Suprapubic skin (tissue), 4 donors: ENCODE results near the gene CALR. TPM values are rescaled to one million over a fixed set of nuclear protein-coding genes. Genes with fewer than 3 reads are reported as not detected.

Experiments
- DNase-seq, 2 donors: peaks; one replicate each; pipeline ENCODE4 v3.0.0-alpha.2; 2019; ENCODE audit warnings: low spot score in 2 of 2
- H3K27ac ChIP-seq: fragments of 200-600 bp; sonication (generic); one replicate; pipeline ENCODE4 v1.5.1; 2019
- H3K27me3 ChIP-seq: fragments of 200-600 bp; sonication (generic); one replicate; pipeline ENCODE4 v1.5.1; 2019
- H3K36me3 ChIP-seq: fragments of 200-600 bp; sonication (generic); one replicate; pipeline ENCODE4 v1.5.1; 2019
- H3K4me1 ChIP-seq: fragments of 200-600 bp; sonication (generic); one replicate; pipeline ENCODE4 v1.5.1; 2019
- H3K4me3 ChIP-seq: fragments of 200-600 bp; sonication (generic); one replicate; pipeline ENCODE4 v1.5.1; 2019; ENCODE audit warnings: mild to moderate bottlenecking
- H3K9me3 ChIP-seq: fragments of 200-600 bp; sonication (generic); one replicate; pipeline ENCODE4 v1.5.1; 2019
- EP300 ChIP-seq: sonication (generic); formaldehyde crosslinking; IDR thresholded peaks from one replicate; pipeline ENCODE4 v1.6.1; 2017; ENCODE audit warnings: antibody characterized with exemption
- POLR2A ChIP-seq, 2 donors: fragments of 450-650 bp; IDR thresholded peaks; one replicate each; pipeline ENCODE4 v1.6.1; 2017; ENCODE audit warnings: antibody characterized with exemption in 2 of 2, mild to moderate bottlenecking in 2 of 2, moderate library complexity in 2 of 2
- POLR2AphosphoS5 ChIP-seq, 3 donors: sonication (generic); formaldehyde crosslinking; IDR thresholded peaks; one replicate each; pipeline ENCODE4 v1.6.1; 2017; ENCODE audit warnings: antibody characterized with exemption in 3 of 3
- WGBS: methylation state at CpG from one replicate; pipeline ENCODE4 v1.1.5; 2018; 5-methylcytosine and 5-hydroxymethylcytosine counted together
- total RNA-seq, 4 donors: library from RNA; depleted of rRNA; stranded (reverse); fragments of >200 nt; gene quantifications; one replicate each; pipeline ENCODE4 v1.1.0, GENCODE V29; 2016
- TF ChIP-seq, protein P1 (sequence below), 2 donors: fragments of 200-600 bp in 1 of 2; fragments of 450-650 bp in 1 of 2; sonication (generic) in 1 of 2; IDR thresholded peaks; one replicate each; pipeline ENCODE4 v1.5.1; 2016 to 2019; ENCODE audit warnings: antibody characterized with exemption in 2 of 2, mild to moderate bottlenecking in 1 of 2, moderate library complexity in 1 of 2

The CALR gene
- total RNA-seq, 4 donors from 2014 or later: 131 to 285 (median 237) TPM

GRCh38 chr19:12896460-12896859, 41.9 kb upstream of the CALR start:
- TF ChIP-seq, protein P1, sequence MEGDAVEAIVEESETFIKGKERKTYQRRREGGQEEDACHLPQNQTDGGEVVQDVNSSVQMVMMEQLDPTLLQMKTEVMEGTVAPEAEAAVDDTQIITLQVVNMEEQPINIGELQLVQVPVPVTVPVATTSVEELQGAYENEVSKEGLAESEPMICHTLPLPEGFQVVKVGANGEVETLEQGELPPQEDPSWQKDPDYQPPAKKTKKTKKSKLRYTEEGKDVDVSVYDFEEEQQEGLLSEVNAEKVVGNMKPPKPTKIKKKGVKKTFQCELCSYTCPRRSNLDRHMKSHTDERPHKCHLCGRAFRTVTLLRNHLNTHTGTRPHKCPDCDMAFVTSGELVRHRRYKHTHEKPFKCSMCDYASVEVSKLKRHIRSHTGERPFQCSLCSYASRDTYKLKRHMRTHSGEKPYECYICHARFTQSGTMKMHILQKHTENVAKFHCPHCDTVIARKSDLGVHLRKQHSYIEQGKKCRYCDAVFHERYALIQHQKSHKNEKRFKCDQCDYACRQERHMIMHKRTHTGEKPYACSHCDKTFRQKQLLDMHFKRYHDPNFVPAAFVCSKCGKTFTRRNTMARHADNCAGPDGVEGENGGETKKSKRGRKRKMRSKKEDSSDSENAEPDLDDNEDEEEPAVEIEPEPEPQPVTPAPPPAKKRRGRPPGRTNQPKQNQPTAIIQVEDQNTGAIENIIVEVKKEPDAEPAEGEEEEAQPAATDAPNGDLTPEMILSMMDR (IDR thresholded peaks at IDR 0.05): no peak
- TF ChIP-seq POLR2AphosphoS5 (IDR thresholded peaks at IDR 0.05) (no peak), POLR2A (IDR thresholded peaks at IDR 0.05) (no peak), EP300 (no peak)
- DNase-seq: no peak
- peaks cover 9% of the 10 kb centered on the region for H3K4me1 ChIP-seq
- H3K27me3 ChIP-seq: no peaks in the 10 kb centered on the region
- no peak overlapping the region for H3K4me3 ChIP-seq
- no peak overlapping the region for H3K27ac ChIP-seq
- WGBS: 100% methylated on average over 3 of the region's 17 CpGs
- peaks cover 53% of the 10 kb centered on the region for H3K36me3 ChIP-seq
- H3K9me3 ChIP-seq: no peaks in the 10 kb centered on the region

DNA sequence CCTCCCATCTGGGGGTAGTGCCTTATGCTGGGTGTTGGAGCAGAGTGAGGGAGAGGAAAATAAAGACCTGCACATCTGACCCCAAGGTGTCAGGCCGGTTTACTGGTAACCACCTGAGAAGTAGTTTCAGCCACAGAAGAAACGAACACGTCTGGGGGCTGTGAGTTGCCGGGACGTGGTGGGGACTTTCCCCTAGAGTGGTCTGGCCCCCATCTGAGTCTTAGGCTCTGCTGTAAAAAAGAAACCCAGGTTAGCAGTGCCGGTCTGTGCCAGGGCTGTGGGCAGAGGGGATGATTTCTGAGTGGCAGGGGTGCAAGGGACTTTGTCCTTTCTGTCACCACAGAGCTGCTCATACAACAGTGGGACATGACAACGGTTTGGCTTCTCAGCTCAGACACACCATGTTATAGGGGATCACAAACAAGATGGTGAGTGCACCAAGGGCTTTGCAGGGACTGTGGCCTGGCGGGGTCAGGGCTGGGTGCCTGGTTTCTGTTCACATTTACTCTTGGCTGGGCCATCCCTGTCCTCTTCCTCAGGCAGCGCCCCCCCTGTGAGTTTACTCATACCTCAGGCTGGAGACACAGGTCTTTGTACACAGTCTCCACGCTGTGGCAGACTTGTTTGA, 38.4 kb upstream of the CALR start:
- DNase-seq: no peak
- no peak overlapping the region for H3K27ac ChIP-seq
- 94% methylated on average over 10 of the region's 10 CpGs for WGBS
- peaks cover 39% of the 10 kb centered on the region for H3K36me3 ChIP-seq
- no peaks in the 10 kb centered on the region for H3K27me3 ChIP-seq
- no peak overlapping the region for H3K4me3 ChIP-seq
- no peaks in the 10 kb centered on the region for H3K4me1 ChIP-seq
- no peaks in the 10 kb centered on the region for H3K9me3 ChIP-seq
- no peak for TF ChIP-seq POLR2AphosphoS5 (IDR thresholded peaks at IDR 0.05)
- TF ChIP-seq POLR2A (IDR thresholded peaks at IDR 0.05): no peak
- TF ChIP-seq, protein P1 (IDR thresholded peaks at IDR 0.05): no peak
- TF ChIP-seq EP300: no peak

GRCh38 chr19:12907166-12907565, 31.2 kb upstream of the CALR start:
- 88% methylated on average over 9 of the region's 9 CpGs for WGBS
- no peak overlapping the region for H3K4me3 ChIP-seq
- no peaks in the 10 kb centered on the region for H3K36me3 ChIP-seq
- H3K27me3 ChIP-seq: no peaks in the 10 kb centered on the region
- peaks cover 4% of the 10 kb centered on the region for H3K4me1 ChIP-seq
- H3K27ac ChIP-seq: no peak overlapping the region
- DNase-seq: no peak
- no peak for TF ChIP-seq EP300
- TF ChIP-seq, protein P1 (IDR thresholded peaks at IDR 0.05): no peak
- TF ChIP-seq POLR2A (IDR thresholded peaks at IDR 0.05): no peak
- no peak for TF ChIP-seq POLR2AphosphoS5 (IDR thresholded peaks at IDR 0.05)
- no peaks in the 10 kb centered on the region for H3K9me3 ChIP-seq

- peak overlapping the region; percentile 83 for H3K27ac ChIP-seq
- H3K4me1 ChIP-seq: peaks cover 26% of the 10 kb centered on the region
- WGBS: 35% methylated on average over 4 of the region's 4 CpGs
- no peaks in the 10 kb centered on the region for H3K27me3 ChIP-seq
- H3K36me3 ChIP-seq: no peaks in the 10 kb centered on the region
- no peak for TF ChIP-seq EP300
- DNase-seq: no peak
- peak overlapping the region; percentile 33 for H3K4me3 ChIP-seq
- H3K9me3 ChIP-seq: no peaks in the 10 kb centered on the region
These were observed 25.8 kb upstream of the CALR start for GRCh38 chr19:12912571-12912970.

- TF ChIP-seq, protein P1 (IDR thresholded peaks at IDR 0.05): no peak
- TF ChIP-seq POLR2A (IDR thresholded peaks at IDR 0.05) (no peak), EP300 (no peak), POLR2AphosphoS5 (IDR thresholded peaks at IDR 0.05) (no peak)
- Histone ChIP-seq H3K4me1 (peaks cover 26% of the 10 kb centered on the region), H3K27ac (peak overlapping the region; percentile 83), H3K9me3 (no peaks in the 10 kb centered on the region), H3K36me3 (no peaks in the 10 kb centered on the region), H3K27me3 (no peaks in the 10 kb centered on the region), H3K4me3 (peak overlapping the region; percentile 33)
- DNase-seq: peak; percentile 75 to 87
- 2% methylated on average over 15 of the region's 22 CpGs for WGBS
These were observed 25.3 kb upstream of the CALR start for GRCh38 chr19:12913011-12913561.
